EH (cell line): ENCODE results near the gene DZANK1.
"Not testable (repeated sequence)": the region's sequence is repeated elsewhere in the genome, so short reads cannot be mapped to it uniquely, and the experiment has no call there.

ENCODE experiments used
- DNase-seq: peaks from one replicate; pipeline ENCODE4 v3.0.0-alpha.2; 2015; ENCODE audit warnings: low read depth

DZANK1 gene

DNA sequence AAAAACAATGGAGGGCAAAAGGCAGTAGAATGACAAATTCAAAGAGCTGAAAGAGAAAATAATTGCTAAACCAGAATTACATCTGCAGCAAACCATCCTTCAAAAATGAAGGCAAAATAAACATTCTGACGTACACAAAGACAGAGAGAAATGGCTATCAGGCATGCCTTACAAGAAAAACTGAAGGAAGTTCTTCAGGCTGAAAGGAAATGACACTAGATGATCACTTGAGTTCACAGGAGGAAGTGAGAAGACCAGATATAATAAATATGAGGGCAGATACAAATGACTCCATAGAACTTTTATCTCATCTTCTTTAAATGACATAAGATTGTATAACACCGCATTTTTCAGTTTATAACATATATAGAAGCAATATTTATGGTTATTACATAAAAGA, 30.0 kb downstream of the DZANK1 start:
- DNase-seq, result no peak

GRCh38 chr20:18431206-18431605, 35.6 kb downstream of the DZANK1 start:
- DNase-seq, result no peak

- no peak for DNase-seq
Observed at GRCh38 chr20:18430172-18430826, 36.5 kb downstream of the DZANK1 start.

DNA sequence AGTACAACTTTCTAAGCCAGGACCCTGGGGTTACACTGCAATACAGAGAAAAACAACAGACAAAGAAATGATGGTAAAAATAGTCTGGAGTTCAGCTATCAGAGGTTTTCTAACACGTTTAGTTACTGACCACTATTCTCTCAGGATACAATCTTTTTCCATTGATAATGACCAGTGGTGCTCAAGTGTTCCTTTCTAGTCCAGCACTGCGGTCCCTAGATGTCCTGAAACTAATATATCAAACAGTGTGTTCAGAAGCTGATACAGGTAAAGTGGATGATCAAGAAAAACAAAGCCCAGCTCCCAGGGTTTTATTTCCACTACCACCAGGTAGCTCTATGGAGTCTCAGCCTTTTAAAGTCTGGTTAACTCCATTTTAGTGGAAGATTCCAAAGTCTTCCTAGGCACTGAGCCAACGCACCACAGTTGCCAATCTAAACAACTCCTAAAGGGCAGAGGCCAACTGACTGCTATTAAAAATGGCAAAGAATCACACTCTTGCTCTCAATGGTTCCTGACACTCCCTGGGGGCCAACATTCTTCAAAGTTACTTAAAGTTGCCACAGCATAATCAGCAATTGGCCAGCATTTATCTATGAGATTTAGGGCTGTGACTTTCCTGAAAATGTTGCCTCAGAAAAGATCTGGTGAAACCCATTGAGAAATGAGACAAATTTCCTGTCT, 38.2 kb downstream of the DZANK1 start:
- DNase-seq, result peak; percentile 70

DNA sequence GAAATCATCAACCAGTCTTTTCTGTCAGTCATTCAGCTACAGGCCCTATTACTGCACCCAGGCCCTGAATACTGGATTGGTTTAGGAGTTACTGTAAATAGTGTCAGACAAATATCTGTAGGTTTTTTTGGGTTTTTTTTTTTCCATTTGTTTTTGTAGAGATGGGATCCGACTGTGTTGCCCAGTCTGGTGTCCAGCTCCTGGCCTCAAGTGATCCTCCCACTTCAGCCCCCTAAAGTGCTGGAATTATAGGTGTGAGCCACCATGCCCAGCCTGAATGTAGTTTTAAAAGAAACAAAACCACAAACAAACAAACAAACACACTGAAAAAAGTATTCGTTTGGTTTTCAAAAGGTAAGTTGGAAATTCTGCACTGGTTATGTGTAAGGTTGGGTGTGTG, 39.6 kb downstream of the DZANK1 start:
- DNase-seq, result no peak

GRCh38 chr20:18421608-18422007, 45.2 kb downstream of the DZANK1 start:
- no peak for DNase-seq

- no peak for DNase-seq
Observed at GRCh38 chr20:18416486-18416885, 50.3 kb downstream of the DZANK1 start.

- no peak for DNase-seq
Observed at GRCh38 chr20:18414140-18414539, 52.7 kb downstream of the DZANK1 start.

DNA sequence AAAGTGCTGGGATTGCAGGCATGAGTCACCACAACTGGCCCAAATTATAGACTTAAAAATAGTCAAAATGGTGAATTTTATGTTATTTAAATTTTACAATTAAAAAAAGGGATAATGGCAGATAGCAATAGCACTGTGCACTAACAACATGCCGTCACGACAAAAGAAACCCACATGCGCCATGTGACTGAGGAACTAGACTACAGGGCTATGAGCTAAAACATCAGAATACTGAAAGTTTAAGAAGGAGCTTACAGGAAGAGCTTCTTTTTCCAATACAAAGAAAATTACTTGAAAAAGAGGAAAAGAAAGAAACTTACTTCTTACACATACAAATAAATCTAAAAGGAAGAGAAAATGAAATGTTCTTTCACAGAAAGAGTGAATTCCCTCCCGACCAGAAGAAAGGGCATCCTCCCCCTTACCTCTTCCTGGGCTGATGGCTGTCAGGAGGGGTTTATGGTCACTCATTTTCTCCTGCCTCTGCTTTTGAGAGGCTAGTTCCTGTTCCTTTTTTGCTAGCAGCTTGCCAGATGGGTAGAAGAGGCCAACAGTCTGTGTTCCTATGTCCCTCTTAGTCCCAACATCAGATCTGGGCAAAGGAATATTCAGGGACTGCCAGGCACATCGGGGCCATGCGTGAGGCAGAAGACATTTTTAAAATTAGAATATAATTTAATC, 54.5 kb downstream of the DZANK1 start:
- DNase-seq, result no peak

GRCh38 chr20:18405826-18406225, 61.0 kb downstream of the DZANK1 start:
- DNase-seq, result no peak

GRCh38 chr20:18404172-18404571, 62.7 kb downstream of the DZANK1 start:
- no peak for DNase-seq

- no peak for DNase-seq
Observed at GRCh38 chr20:18403269-18403668, 63.6 kb downstream of the DZANK1 start.

- DNase-seq, result no peak
Observed at GRCh38 chr20:18401305-18401704, 65.5 kb downstream of the DZANK1 start.

- DNase-seq, result no peak
Observed at GRCh38 chr20:18400460-18400859, 66.4 kb downstream of the DZANK1 start.

- not testable (repeated sequence) for DNase-seq
Observed at GRCh38 chr20:18398713-18399112, 68.1 kb downstream of the DZANK1 start.

GRCh38 chr20:18397030-18397429, 69.8 kb downstream of the DZANK1 start:
- no peak for DNase-seq

GRCh38 chr20:18395544-18395943, 71.3 kb downstream of the DZANK1 start:
- DNase-seq, result no peak

DNA sequence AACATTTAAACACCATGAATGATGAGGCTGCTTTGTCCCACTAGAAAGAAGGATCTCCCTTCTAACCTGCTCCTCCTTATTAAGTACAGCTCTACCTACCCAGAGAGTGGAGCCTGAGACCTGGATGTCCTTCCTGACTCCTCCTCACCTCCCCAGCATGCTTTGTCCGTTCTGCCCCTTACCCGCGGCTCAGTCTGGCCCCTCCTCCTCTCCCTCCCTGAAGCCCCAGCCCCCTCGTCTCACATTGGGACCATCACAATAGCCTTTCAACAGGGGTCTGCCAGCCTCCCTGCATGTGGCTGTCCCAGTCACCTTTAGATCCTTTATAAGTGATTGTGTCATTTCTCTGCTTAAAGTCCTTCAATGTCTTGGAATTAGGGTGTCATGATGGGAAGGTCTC, 72.5 kb downstream of the DZANK1 start:
- no peak for DNase-seq

DNA sequence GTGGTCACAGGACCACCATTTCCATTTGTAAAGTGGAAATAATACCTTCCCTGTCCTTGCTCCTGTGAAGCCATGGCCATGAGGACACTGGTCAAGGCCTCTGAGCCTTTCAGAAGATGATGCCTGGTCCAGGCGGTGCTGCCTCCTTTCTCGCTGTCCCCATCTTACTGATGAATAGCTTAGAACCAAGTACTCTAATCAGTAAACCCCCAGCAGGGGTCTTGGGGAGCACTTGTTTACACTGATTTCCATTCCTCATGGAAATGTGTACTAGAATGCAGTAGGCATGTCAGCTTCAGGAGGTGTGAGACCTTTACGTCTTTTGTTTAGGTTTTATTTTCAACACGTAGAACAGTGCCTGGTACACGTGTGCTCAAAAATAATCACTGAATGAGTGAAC, 75.1 kb downstream of the DZANK1 start:
- DNase-seq, result no peak

DNA sequence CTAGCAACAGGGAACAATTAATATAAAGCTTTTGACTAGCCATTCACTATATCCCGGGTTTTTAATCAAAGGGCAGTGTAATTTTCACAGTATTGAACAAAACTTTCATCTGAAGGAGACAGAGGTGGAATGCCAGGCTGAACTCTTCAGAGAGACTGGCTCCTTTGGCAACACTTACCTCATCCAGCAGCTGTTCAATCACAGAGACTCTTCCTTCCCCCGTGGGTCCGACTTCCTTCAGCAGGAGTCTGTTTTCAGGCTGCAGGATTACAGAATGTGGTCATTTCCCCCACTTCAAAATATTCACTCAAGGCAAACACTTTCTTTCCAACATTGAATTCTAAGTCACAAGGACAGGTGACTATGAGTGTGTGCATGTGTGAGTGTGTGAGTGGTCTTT, 76.6 kb downstream of the DZANK1 start:
- DNase-seq, result no peak

DNA sequence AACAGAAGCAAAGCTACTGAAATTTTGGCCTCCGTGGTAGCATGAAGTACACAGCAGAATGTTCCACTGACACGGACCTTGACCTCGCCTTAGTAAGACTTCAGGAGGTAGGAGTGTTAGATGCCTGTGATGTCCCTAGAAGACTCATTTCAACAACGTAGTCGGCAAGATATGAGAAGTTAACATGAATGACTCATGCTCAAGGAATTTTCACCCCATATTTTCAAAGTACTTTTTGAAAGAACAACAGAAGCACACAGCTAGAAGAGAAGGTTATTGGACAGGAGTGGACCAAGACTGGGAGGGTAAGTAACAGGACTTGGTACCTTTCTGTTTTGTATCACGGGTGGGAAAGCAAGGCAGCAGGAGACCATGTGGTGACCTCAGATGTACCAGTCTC, 78.0 kb downstream of the DZANK1 start:
- DNase-seq, result peak; percentile 51

- no peak for DNase-seq
Observed at GRCh38 chr20:18380908-18381529, 85.8 kb downstream of the DZANK1 start.

DNA sequence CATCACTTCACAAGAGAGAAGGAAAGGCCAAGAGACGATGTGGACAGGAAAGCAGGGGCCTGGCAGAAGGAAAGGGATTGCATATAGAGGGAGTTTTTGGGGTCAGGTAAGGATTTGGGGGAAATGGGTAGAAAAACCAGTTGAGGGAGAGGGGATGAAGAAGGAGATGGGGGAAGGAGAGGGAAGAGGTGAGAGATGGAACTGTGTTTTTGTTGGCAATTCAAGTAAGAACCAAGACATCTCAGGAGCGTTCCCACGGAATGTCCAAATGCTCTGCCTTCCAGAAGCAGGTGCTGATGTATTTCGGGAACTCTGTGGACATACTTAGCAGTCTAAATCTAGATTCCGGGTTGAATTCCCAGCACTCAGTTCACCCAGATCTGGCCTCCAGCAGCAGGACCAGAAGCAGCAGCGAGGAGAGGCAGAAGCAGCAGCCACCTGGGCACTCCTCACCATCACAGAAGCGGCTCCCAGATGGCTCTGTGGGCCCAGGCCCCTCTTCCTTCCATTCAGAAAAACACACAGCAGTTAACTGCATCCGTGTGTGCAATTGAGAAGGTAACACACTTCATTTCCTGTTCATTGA, 88.8 kb downstream of the DZANK1 start:
- DNase-seq, result no peak
